SIG-M5 treated with dmso at 0.1 percent for 504 hours (cell line): Measurements from ENCODE around the gene SSH2.
"Not testable (repeated sequence)": the region's sequence is repeated elsewhere in the genome, so short reads cannot be mapped to it uniquely, and the experiment has no call there.

Experiments
- DNase-seq: peaks from one replicate; lab custom pipeline; 2025; ENCODE audit not compliant: unreplicated experiment; lab: John Stamatoyannopoulos, UW

SSH2 gene

DNA sequence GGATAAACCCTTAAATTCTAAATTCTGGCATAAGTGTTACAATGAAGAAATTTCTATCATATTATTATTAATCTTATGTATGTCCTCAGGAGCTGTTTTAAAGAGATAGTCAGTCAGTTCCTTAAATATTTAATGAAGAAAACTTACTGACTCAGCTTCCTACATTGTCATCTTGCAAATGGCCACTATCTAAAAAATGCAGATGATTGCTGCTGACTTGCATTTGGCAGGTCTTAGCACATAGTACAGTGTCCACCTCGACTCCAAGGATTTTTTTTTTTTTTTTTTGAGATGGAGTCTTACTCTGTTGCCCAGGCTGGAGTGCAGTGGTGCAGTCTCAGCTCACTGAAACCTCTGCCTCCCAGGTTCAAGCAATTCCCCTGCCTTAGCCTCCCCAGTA lies 252.2 kb downstream of the SSH2 start:
- DNase-seq = no peak

- no peak for DNase-seq
Observed at GRCh38 chr17:29677221-29677791, 252.7 kb downstream of the SSH2 start.

- DNase-seq = not testable (repeated sequence)
Observed at GRCh38 chr17:29675961-29676360, 254.1 kb downstream of the SSH2 start.

- DNase-seq = no peak
Observed at GRCh38 chr17:29674281-29674680, 255.7 kb downstream of the SSH2 start.

- DNase-seq = no peak
Observed at GRCh38 chr17:29671661-29672060, 258.4 kb downstream of the SSH2 start.

DNA sequence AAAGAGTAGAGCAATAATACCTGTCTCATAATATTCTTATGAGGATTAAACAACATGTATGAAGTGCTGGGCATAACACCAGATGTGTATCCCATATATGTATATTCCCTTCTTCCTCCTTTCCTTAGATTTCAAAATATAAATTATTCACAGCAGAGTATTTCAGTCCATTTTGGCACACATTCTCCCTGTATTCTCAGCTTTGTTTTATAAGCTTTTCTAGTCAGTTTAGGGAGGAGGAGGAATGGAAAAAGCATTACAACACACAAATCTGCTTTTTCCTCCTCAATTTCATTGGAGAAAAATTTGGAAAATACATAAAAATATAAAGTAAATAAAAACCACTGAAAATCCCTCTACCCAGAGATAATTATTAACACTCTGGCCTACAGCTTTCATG lies 260.8 kb downstream of the SSH2 start:
- DNase-seq = no peak

DNA sequence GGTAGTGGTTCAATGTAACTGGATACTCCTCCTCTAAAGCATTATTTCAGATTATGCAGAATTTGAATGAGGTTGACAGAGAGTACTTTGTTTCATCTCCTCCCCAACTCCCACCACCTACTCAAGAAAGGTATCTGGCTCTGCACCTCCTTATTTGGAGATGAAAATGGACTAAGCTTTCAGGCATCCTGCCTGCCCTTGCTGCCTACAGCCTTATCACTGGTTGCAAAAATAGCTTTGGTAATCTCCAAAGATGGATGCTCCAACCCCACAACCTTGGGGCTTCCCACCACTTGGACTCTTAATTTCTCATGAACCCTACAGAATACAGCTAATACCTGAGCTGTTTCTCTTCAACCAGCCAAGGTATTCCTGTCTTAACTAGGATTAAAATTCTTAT lies 262.1 kb downstream of the SSH2 start:
- DNase-seq = no peak

DNA sequence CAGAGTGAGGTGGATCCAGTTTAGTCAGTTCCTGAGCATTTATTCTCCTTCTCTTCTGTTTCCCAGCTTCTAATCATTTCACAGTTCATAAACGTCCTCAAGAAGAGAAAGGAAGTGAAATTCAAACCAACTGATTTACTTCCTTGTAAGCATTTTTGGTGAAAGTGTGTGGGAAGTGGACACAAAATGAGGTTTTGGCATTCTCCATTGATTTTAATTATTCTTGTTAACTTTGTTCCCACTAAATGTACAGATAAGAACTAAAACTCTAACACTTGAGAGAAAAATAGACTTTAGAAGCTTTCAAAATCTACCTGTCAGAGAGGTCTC lies 264.6 kb downstream of the SSH2 start:
- DNase-seq = no peak

DNA sequence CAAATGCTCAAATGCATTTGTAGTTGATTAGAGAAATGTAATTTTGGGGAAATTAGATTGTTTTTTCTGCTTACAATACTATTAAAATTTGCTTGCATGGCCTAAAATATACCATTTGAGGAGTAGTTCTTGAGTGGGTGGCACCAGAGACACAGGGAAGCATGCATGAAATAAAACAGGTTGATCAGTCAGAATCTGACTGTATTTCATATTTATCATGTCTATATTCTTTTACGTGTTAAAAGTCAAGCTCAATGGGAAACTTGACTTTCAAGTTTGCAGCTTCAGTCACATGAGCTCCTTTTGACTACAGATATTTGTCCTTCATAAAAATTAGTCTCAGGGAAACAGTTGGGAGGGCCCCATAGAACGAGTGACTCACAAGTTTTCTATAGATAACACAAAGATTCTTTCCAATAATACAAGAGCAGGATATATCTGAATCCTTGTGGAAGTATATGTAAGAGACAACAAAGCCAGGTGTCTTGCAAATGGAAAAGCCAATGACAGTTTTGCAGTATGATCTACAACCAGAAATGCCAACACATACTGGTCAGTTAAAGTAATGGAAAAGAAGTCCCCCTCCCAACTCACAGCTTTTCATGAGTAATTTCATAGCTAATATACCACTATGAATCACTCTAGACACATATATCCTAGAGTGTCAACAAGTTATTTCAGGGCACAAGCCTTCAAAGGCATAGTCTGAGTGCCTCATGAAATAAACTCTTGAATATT lies 265.1 kb downstream of the SSH2 start:
- DNase-seq = peak; percentile 11

DNA sequence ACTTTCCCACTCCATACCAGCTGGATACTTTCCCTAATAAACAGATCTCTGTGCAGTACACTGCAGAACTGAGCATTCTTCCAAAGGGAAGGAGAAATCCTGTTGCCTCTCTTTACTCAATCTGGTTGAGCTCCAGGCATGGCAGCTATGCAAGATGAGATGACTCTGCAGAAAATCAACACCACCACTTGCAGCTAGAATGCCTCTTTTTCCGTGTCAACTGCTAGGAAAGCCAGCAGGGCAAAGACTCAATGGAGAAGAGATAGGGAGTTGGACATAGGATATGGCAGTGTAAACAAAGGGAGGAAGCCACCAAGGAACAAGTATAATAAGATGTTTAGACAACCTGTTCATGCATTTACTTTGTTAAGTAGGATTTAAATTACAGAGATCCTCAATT lies 266.9 kb downstream of the SSH2 start:
- DNase-seq = no peak

DNA sequence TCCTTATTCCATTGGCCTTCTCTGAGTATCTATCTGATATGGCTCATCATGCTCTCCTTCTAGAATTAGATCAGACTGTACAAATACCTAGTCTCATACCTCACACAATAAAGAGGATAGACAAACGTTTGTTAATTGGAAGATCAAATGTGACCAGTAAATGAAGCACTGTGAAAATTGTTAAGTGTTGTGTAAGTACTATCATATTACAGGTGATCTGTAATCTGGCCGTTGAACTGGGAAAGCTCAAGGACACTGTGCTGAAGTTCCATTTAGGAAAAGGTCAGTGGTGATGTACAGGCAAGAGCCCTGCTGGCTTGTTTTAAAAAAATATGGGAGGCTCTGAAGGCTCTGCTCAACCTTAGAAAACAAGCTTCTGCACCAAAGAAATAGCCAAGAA lies 268.8 kb downstream of the SSH2 start:
- no peak for DNase-seq

DNA sequence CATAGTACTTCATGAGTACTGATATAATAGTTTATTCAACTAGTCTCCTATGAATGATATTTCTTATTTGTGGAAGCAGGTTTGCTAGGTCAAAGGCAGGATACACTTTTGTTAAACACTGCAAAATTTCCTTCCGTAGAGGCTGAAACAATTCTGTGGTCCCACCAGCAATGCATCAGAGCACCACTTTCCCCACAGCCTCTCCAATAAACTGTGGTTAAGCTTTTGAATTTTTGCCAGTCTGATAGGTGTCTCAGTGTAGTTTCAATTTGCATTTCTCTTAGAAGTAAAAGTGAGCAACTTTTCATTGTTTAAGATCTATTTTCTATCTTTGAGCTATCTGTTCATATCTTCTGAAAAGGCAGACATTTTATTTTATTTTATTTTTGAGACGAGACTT lies 270.9 kb downstream of the SSH2 start:
- no peak for DNase-seq

- no peak for DNase-seq
Observed at GRCh38 chr17:29655323-29655722, 274.7 kb downstream of the SSH2 start.

DNA sequence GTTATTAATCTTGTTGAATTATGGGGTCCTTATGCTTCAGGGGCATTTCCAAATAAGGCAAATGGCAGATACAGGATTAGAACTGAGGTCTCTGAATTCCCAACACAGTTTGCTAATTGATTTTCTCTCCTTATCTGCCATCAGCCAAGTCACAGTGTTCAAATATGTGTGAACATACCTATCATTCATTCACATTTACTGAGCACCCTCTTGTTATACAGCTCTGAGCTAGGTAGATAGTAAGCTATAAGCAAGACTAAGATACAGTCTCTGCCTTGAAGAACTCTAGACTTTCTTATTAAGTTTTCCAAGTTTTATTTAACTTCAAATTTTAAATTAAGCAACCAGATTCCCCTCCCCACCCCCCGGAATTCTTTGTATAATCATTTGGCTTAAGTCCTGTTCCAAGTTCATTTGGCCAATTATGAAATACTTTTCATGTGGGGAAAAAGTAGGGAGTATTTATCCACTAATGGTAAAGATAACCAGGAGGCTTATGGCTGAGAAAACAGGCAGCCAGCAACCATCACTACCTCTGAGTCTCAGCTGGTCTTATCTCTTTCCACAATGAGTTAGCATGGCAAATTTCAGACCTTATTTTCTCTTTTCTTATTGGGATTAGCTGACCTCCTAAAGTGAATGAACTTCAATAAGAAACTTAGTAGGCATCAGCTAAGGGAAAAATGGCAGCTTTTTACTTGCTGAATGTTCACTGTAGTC lies 275.9 kb downstream of the SSH2 start:
- DNase-seq = no peak

GRCh38 chr17:29652976-29653375 lies 277.1 kb downstream of the SSH2 start:
- DNase-seq = no peak

GRCh38 chr17:29651913-29652312 lies 278.1 kb downstream of the SSH2 start:
- DNase-seq = not testable (repeated sequence)

DNA sequence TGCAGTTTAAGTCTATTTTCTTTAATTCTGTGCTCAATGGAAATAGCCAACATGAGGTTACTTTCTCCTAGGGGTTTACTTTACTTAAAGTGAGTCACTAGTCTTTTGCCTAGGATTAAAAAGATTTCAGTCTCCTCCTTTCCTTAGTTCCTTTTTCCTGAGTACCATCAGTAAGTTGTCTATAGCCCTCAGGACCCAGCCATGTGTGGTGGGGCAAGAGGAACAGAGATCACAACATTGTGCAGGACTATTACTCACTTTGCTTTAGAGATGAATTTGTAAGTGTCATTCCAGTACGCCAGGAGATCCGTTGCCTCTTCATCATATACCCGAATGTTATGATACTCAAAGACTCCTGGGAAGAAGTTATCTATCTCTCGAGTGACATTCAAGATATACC lies 279.6 kb downstream of the SSH2 start:
- peak; percentile 26 for DNase-seq

DNA sequence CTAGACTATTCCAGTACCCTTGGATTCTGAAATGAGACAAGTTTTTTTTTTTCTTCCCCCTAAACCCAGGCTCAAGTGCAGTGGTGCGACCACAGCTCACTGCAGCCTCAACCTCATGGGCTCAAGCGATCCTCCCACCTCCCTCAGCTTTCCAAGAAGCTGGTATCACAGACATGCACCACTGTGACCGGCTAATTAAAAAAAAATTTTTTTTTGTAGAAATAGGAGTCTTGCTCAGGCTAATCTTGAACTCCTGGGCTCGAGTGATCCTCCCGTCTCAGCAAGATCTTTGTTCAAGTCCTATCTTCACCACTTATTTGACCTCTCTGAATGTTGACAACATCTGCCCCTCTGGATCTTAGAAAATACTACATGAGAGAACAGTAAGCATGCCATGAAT lies 280.7 kb downstream of the SSH2 start:
- no peak for DNase-seq

GRCh38 chr17:29648005-29648404 lies 282.0 kb downstream of the SSH2 start:
- DNase-seq = no peak

DNA sequence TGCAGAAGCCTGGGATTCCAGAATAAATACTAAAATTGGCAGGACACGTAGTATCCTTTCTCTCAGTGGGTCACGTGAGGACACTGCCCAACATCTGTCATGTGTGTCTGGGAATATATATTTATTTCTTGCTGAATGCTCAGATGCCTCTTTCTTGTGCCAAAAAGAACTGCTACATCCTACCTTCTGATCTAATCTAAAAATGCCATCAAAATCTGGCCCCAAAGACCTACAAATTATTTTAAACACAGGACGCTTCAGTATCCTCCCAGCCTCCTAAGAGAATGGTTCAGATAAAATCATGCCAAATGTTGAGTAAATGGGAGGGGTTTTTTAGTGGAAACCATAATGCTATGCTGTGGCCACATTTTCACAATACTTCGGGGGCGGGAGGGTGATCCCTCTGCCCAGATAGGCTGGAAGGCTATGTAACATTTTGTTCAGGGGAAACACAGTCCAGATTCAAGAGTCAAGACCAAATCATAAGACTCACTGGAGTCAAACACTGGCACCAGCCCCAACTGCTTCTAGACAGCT lies 284.4 kb downstream of the SSH2 start:
- peak; percentile 33 for DNase-seq

DNA sequence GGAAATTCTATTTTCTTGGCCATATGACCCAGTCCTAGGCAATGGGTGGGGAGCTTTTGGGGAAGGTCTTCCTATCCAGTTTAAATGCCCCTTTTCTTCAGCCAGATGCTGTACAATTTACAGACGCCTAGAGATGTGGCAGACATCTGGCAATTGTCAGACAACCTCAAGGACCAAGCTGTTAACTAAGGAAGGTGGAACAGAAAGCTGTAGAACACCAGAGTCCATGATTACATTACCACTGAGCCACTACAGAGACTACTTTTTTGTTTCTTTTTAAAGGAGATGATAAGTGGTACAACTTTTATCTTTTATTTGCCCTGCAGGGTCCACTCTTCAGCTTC lies 286.2 kb downstream of the SSH2 start:
- DNase-seq = no peak

DNA sequence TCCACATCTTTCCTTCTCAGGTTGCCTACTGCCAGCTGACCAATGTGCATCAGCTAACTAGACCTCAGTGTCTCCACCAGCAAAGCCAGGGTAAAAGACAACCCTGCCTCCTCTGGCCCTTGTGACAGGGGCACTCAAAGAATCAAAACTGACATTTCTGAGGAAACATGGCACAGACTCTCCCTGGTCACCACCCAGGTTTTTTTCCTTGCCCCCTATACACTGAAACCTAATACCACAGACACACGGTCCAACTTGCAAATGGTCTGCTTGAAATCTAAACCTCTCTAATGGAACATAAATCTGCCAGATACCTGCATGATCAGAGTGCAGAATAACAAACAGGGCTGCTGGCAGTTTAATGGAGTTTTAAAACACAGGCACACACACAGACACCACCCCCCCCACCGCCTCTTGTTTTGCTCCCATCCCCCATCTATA lies 287.8 kb downstream of the SSH2 start:
- no peak for DNase-seq
